ENCODE data around the gene CEND1.

The CEND1 gene

GRCh38 chr11:790721-791564 is 1.1 kb upstream of the CEND1 start:
- peaks cover 29% of the 10 kb centered on the region for H3K36me3 ChIP-seq (ENCODE audit: insufficient read depth, low read length)
- H4K20me1 ChIP-seq (ENCODE audit: insufficient read depth, low read length): peaks cover 33% of the 10 kb centered on the region
- H3K4me3 ChIP-seq (ENCODE audit: low read depth in 1 of 2, low read length in 2 of 2): no peak overlapping the region
- H3K27me3 ChIP-seq (ENCODE audit: insufficient read depth, low read length, poor library complexity): no peaks in the 10 kb centered on the region
- 0 out of 3 replicates have a peak, but pooled peaks have one; percentile 10 for ATAC-seq (ENCODE audit: insufficient read depth, low read depth)
- H3K9ac ChIP-seq (ENCODE audit: low read depth, low read length): no peak overlapping the region
- peaks cover 7% of the 10 kb centered on the region for H3K79me2 ChIP-seq (ENCODE audit: insufficient read depth, low read length)
- no peak overlapping the region for H3K27ac ChIP-seq (ENCODE audit: low read length)
- H3K4me2 ChIP-seq (ENCODE audit: insufficient read depth, low read length): no peak overlapping the region
- no peak overlapping the region for H2AFZ ChIP-seq (ENCODE audit: low read depth, low read length)
- TF ChIP-seq EZH2 (IDR thresholded peaks at IDR 0.05; ENCODE audit: borderline replicate concordance, low read depth, low read length, severe bottlenecking) (no peak), CTCF (IDR thresholded peaks at IDR 0.05; ENCODE audit: borderline replicate concordance, extremely low read depth, low read length, poor library complexity, severe bottlenecking) (no peak)
- no peak for DNase-seq
- no peaks in the 10 kb centered on the region for H3K9me3 ChIP-seq (ENCODE audit: insufficient read depth, low read length, severe bottlenecking)
- peaks cover 13% of the 10 kb centered on the region for H3K4me1 ChIP-seq (ENCODE audit: insufficient read depth, low read length)

- Histone ChIP-seq H3K36me3 (ENCODE audit: insufficient read depth, low read length) (peaks cover 24% of the 10 kb centered on the region), H3K79me2 (ENCODE audit: insufficient read depth, low read length) (no peaks in the 10 kb centered on the region), H3K9me3 (ENCODE audit: insufficient read depth, low read length, severe bottlenecking) (no peaks in the 10 kb centered on the region), H3K4me1 (ENCODE audit: insufficient read depth, low read length) (no peaks in the 10 kb centered on the region), H3K27me3 (ENCODE audit: insufficient read depth, low read length, poor library complexity) (no peaks in the 10 kb centered on the region), H3K4me3 (ENCODE audit: low read depth in 1 of 2, low read length in 2 of 2) (no peak overlapping the region), H3K27ac (ENCODE audit: low read length) (no peak overlapping the region), H3K4me2 (ENCODE audit: insufficient read depth, low read length) (no peak overlapping the region), H3K9ac (ENCODE audit: low read depth, low read length) (no peak overlapping the region), H4K20me1 (ENCODE audit: insufficient read depth, low read length) (peaks cover 24% of the 10 kb centered on the region), H2AFZ (ENCODE audit: low read depth, low read length) (no peak overlapping the region)
- ATAC-seq (ENCODE audit: insufficient read depth, low read depth) (no peak), DNase-seq (no peak)
- TF ChIP-seq CTCF (IDR thresholded peaks at IDR 0.05; ENCODE audit: borderline replicate concordance, extremely low read depth, low read length, poor library complexity, severe bottlenecking): no peak
- no peak for TF ChIP-seq EZH2 (IDR thresholded peaks at IDR 0.05; ENCODE audit: borderline replicate concordance, low read depth, low read length, severe bottlenecking)
These were observed 643 bp downstream of the CEND1 start for GRCh38 chr11:788953-789940.

GRCh38 chr11:788009-788640 is 1.8 kb downstream of the CEND1 start:
- Histone ChIP-seq H3K9me3 (ENCODE audit: insufficient read depth, low read length, severe bottlenecking) (no peaks in the 10 kb centered on the region), H3K4me1 (ENCODE audit: insufficient read depth, low read length) (no peaks in the 10 kb centered on the region), H3K27ac (ENCODE audit: low read length) (no peak overlapping the region), H3K36me3 (ENCODE audit: insufficient read depth, low read length) (peaks cover 20% of the 10 kb centered on the region), H3K4me2 (ENCODE audit: insufficient read depth, low read length) (no peak overlapping the region), H4K20me1 (ENCODE audit: insufficient read depth, low read length) (peaks cover 14% of the 10 kb centered on the region), H2AFZ (ENCODE audit: low read depth, low read length) (no peak overlapping the region), H3K79me2 (ENCODE audit: insufficient read depth, low read length) (no peaks in the 10 kb centered on the region), H3K4me3 (ENCODE audit: low read depth in 1 of 2, low read length in 2 of 2) (no peak overlapping the region), H3K27me3 (ENCODE audit: insufficient read depth, low read length, poor library complexity) (no peaks in the 10 kb centered on the region), H3K9ac (ENCODE audit: low read depth, low read length) (no peak overlapping the region)
- TF ChIP-seq CTCF (IDR thresholded peaks at IDR 0.05; ENCODE audit: borderline replicate concordance, extremely low read depth, low read length, poor library complexity, severe bottlenecking): no peak
- TF ChIP-seq EZH2 (IDR thresholded peaks at IDR 0.05; ENCODE audit: borderline replicate concordance, low read depth, low read length, severe bottlenecking): no peak
- DNase-seq (no peak), ATAC-seq (ENCODE audit: insufficient read depth, low read depth) (no peak)

All from DND-41 (cell line).